Liver (tissue), 3 donors: ENCODE results near the gene SERINC5.

Experiments
- GABPA ChIP-seq, 2 donors: IDR thresholded peaks in 1 of 2; conservative IDR thresholded peaks in 1 of 2; 2 replicates each; pipeline ENCODE4 v1.6.1; 2016; ENCODE audit warnings: antibody characterized with exemption in 2 of 2, mild to moderate bottlenecking in 1 of 2, moderate library complexity in 1 of 2
- RAD21 ChIP-seq, 2 donors: IDR thresholded peaks; 2 replicates each; pipeline ENCODE4 v1.6.1; 2016; ENCODE audit warnings: antibody characterized with exemption in 2 of 2, mild to moderate bottlenecking in 2 of 2
- TAF1 ChIP-seq: conservative IDR thresholded peaks from 2 replicates; pipeline ENCODE4 v1.6.1; 2016; ENCODE audit warnings: antibody characterized with exemption, mild to moderate bottlenecking
- YY1 ChIP-seq: IDR thresholded peaks from 2 replicates; pipeline ENCODE4 v1.6.1; 2016; ENCODE audit warnings: antibody characterized with exemption, mild to moderate bottlenecking
- TF ChIP-seq, protein P1 (sequence below): fragments of 150-350 bp; IDR thresholded peaks from 2 replicates; pipeline ENCODE4 v1.5.1; 2017; ENCODE audit warnings: improper control_type of control experiment, low read depth, low read length; ENCODE audit not compliant: missing input control
- TF ChIP-seq, protein P2 (sequence below): IDR thresholded peaks from 2 replicates; pipeline ENCODE4 v1.6.1; 2016; ENCODE audit warnings: antibody characterized with exemption, mild to moderate bottlenecking
- TF ChIP-seq, protein P3 (sequence below): IDR thresholded peaks from 2 replicates; pipeline ENCODE4 v1.6.1; 2016; ENCODE audit warnings: antibody characterized with exemption
- donor health status: healthy.
- donor health status: healthy.

DNA sequence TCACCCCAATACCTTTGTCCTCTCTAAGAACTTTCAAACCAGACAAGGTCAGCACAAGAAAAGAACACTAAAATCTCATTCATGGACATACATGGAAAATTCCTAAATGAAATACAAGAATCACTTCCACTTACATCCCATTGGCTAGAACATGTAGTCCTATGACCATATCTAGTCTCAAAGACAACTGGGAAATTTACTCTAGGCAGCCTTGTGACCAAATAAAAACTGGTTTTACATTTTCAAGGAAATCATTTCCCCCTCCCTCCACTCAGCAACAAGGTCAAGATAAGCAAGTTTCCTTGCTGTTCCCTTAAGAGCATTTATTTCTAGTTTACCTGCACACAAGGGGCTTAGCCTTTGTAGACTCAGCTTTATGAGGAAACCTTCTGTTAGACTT is 20.3 kb upstream of the SERINC5 start:
- TF ChIP-seq, protein P1, sequence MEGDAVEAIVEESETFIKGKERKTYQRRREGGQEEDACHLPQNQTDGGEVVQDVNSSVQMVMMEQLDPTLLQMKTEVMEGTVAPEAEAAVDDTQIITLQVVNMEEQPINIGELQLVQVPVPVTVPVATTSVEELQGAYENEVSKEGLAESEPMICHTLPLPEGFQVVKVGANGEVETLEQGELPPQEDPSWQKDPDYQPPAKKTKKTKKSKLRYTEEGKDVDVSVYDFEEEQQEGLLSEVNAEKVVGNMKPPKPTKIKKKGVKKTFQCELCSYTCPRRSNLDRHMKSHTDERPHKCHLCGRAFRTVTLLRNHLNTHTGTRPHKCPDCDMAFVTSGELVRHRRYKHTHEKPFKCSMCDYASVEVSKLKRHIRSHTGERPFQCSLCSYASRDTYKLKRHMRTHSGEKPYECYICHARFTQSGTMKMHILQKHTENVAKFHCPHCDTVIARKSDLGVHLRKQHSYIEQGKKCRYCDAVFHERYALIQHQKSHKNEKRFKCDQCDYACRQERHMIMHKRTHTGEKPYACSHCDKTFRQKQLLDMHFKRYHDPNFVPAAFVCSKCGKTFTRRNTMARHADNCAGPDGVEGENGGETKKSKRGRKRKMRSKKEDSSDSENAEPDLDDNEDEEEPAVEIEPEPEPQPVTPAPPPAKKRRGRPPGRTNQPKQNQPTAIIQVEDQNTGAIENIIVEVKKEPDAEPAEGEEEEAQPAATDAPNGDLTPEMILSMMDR, result no peak
- no peak for TF ChIP-seq RAD21 (IDR thresholded peaks at IDR 0.05)
- no peak for TF ChIP-seq TAF1
- TF ChIP-seq GABPA (IDR thresholded peaks at IDR 0.05 in 1 of 2, conservative IDR thresholded peaks at IDR 0.05 in 1 of 2), result no peak
- TF ChIP-seq, protein P2, sequence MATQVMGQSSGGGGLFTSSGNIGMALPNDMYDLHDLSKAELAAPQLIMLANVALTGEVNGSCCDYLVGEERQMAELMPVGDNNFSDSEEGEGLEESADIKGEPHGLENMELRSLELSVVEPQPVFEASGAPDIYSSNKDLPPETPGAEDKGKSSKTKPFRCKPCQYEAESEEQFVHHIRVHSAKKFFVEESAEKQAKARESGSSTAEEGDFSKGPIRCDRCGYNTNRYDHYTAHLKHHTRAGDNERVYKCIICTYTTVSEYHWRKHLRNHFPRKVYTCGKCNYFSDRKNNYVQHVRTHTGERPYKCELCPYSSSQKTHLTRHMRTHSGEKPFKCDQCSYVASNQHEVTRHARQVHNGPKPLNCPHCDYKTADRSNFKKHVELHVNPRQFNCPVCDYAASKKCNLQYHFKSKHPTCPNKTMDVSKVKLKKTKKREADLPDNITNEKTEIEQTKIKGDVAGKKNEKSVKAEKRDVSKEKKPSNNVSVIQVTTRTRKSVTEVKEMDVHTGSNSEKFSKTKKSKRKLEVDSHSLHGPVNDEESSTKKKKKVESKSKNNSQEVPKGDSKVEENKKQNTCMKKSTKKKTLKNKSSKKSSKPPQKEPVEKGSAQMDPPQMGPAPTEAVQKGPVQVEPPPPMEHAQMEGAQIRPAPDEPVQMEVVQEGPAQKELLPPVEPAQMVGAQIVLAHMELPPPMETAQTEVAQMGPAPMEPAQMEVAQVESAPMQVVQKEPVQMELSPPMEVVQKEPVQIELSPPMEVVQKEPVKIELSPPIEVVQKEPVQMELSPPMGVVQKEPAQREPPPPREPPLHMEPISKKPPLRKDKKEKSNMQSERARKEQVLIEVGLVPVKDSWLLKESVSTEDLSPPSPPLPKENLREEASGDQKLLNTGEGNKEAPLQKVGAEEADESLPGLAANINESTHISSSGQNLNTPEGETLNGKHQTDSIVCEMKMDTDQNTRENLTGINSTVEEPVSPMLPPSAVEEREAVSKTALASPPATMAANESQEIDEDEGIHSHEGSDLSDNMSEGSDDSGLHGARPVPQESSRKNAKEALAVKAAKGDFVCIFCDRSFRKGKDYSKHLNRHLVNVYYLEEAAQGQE, result no peak
- TF ChIP-seq, protein P3, sequence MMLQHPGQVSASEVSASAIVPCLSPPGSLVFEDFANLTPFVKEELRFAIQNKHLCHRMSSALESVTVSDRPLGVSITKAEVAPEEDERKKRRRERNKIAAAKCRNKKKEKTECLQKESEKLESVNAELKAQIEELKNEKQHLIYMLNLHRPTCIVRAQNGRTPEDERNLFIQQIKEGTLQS, result no peak
- no peak for TF ChIP-seq YY1
